HTR-8/SVneo (cell line): ENCODE results near the gene SEMA4D.
A peak's percentile ranks its signal among the peaks of the same experiment; 100 is the strongest.

Experiments
- DNase-seq: peaks from one replicate; pipeline ENCODE4 v3.0.0; 2011; ENCODE audit warnings: low spot score, mixed read lengths; ENCODE audit not compliant: insufficient read length
- FAIRE-seq: peaks from 2 replicates; lab custom pipeline; 2011; peaks lifted over from hg19 to GRCh38; lab: Jason Lieb, UNC

Gene SEMA4D

GRCh38 chr9:89437772-89438171 is 60.1 kb downstream of the SEMA4D start:
- DNase-seq: no peak
- FAIRE-seq: no peak

- no peak for DNase-seq
- FAIRE-seq: no peak
Observed at GRCh38 chr9:89436963-89437625, 60.8 kb downstream of the SEMA4D start.

GRCh38 chr9:89436326-89436725 is 61.6 kb downstream of the SEMA4D start:
- FAIRE-seq: no peak
- DNase-seq: no peak

- DNase-seq: no peak
- FAIRE-seq: no peak
Observed at GRCh38 chr9:89435071-89435823, 62.7 kb downstream of the SEMA4D start.

- DNase-seq (no peak), FAIRE-seq (no peak)
Observed at GRCh38 chr9:89434636-89435035, 63.3 kb downstream of the SEMA4D start.

GRCh38 chr9:89433826-89434225 is 64.1 kb downstream of the SEMA4D start:
- no peak for DNase-seq
- FAIRE-seq: no peak

GRCh38 chr9:89432986-89433530 is 64.9 kb downstream of the SEMA4D start:
- no peak for FAIRE-seq
- DNase-seq: no peak

GRCh38 chr9:89431930-89432725 is 65.8 kb downstream of the SEMA4D start:
- FAIRE-seq (no peak), DNase-seq (no peak)

- FAIRE-seq (no peak), DNase-seq (no peak)
Observed at GRCh38 chr9:89430995-89431394, 66.9 kb downstream of the SEMA4D start.

- no peak for FAIRE-seq
Observed at GRCh38 chr9:89428901-89429890, 68.7 kb downstream of the SEMA4D start.

GRCh38 chr9:89428222-89428761 is 69.6 kb downstream of the SEMA4D start:
- FAIRE-seq (no peak), DNase-seq (no peak)

More at GRCh38 chr9:89428901-89429890, 68.7 kb downstream of the SEMA4D start:
- DNase-seq: no peak

- FAIRE-seq (no peak), DNase-seq (no peak)
Observed at GRCh38 chr9:89427621-89428221, 70.2 kb downstream of the SEMA4D start.

GRCh38 chr9:89426384-89426961 is 71.4 kb downstream of the SEMA4D start:
- no peak for DNase-seq
- no peak for FAIRE-seq

- DNase-seq (no peak), FAIRE-seq (no peak)
Observed at GRCh38 chr9:89425921-89426383, 72.0 kb downstream of the SEMA4D start.

- DNase-seq: no peak
Observed at GRCh38 chr9:89425024-89425805, 72.7 kb downstream of the SEMA4D start.

GRCh38 chr9:89422151-89422975 is 75.5 kb downstream of the SEMA4D start:
- DNase-seq (peak; percentile 45), FAIRE-seq (no peak)

More at GRCh38 chr9:89425024-89425805, 72.7 kb downstream of the SEMA4D start:
- FAIRE-seq: no peak

GRCh38 chr9:89421595-89421994 is 76.3 kb downstream of the SEMA4D start:
- no peak for DNase-seq
- FAIRE-seq: no peak
